GM19452 (cell line): Measurements from ENCODE around the gene AP3S2.
"Not testable (repeated sequence)": the region's sequence is repeated elsewhere in the genome, so short reads cannot be mapped to it uniquely, and the experiment has no call there.

Source experiments
- ATAC-seq: cut with Tn5 transposase; IDR thresholded peaks from one replicate; pipeline ENCODE4 v1.9.1; 2021; ENCODE audit not compliant: unreplicated experiment

Gene AP3S2

DNA sequence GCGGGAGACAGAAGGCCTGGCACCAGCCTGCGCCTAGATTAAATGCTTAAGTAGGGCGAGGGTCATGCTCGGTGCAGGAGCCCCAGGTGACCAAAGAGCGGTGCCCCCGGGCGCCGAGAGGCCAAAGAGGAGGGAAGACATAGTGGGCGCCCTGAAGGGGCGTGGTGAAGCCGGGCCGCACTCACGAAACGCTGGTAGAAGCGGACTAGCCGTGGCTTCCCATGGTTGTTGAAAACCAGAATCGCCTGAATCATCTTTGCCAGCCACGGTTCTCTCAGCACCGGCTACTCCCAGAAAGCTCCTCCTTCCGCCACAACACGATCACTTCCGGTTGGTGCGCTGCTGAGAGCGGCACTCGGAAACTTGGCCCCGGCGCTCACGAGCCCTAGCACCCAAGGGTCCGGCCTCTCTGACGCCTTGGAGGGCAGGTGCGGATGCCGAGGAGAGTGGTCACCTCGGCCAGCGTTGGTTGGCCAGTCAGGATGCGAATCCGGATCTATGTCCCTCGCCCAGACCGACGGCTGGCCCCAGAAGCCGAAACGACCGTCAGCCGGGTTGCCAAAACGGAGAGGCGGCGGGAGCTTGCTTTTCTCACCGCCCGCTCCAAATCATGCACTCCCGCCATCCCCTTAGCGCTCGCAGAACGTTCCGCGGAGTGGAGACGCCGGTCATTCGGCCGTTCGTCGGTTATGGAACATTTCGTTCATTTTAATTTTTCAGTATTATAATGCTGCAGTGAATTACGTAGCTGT, at the start of gene AP3S2:
TSS of gene AP3S2 (minus strand) at position 299 of the 752 bp plus-strand sequence. CDS start at position 254, 45 bp downstream.
- peak; percentile 88 for ATAC-seq

DNA sequence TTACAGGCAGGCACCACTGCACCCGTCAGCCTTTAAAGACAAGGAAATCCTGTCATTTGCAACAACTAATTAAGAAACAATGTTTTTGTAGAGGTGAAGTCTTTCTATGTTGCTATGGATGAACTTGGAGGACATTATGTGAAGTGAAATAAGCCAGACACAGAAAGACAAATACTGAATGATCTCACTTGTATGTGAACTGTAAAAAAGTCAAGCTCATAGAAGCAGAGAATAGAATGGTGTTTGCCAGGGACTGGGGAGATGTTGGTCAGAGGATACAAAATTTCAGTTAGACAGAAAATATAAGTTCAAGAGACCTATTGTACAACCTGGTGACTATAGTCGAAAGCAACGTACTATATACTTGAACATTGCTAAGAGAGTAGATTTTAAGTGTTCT, 46.1 kb upstream of the AP3S2 start:
- no peak for ATAC-seq

GRCh38 chr15:89939377-89939776, 45.6 kb upstream of the AP3S2 start:
- ATAC-seq: not testable (repeated sequence)

- no peak for ATAC-seq
Observed at GRCh38 chr15:89937365-89938350, 43.9 kb upstream of the AP3S2 start.

GRCh38 chr15:89936786-89937265, 43.0 kb upstream of the AP3S2 start:
- ATAC-seq: no peak

DNA sequence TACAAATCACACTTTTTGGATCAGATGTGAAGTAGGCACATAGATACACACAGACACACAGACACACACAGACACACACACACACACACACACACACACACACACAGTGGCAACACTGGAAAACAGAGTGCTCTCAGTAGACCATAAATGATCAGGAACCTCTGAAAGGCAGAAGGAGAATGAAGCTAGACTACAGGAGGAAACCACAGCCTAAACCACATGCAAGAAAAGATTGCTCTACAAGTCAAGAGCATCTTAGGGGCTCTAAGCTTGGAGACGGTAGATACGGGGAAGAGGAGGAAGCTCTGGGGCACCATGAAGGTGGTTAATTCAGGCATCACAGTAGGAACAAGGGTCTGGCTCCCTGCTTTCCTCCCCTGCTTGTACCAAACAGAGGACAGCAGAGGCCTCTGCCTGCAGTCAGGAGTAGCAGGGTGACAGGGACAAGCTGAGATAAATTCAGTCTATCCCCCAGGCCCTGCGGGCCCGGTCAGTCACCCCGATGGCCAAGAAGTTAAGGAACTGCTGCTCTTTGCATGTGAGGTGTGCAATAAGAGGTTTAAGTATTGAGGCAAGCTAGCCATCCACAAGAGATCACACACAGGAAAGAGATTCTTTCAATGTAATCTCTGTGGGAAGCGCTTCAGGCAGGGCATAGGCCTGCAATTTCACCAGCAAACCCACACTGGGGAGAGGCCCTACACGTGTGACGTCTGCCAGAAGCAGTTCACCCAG, 42.4 kb upstream of the AP3S2 start:
- no peak for ATAC-seq

- no peak for ATAC-seq
Observed at GRCh38 chr15:89932880-89933279, 39.1 kb upstream of the AP3S2 start.

DNA sequence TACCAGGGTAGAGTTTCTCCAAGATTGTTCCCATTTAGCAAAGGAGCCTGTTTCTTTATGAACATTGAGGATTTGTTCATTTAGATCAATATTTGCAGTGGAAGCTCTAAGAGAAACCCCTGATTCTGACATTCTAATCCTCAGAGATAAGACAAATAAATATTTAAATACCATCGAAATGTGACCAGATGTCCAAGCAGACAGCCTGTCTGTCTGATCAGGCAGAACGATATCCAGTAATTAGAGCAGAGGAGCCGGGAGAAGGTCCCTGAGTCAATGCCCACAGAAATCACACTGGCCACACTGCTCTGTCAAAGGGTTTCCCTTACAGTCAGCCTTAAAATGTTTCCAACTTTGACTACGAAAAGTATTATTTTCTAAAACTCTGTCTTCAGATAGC, 34.6 kb upstream of the AP3S2 start:
- ATAC-seq: no peak

- no peak for ATAC-seq
Observed at GRCh38 chr15:89926158-89926557, 32.4 kb upstream of the AP3S2 start.

GRCh38 chr15:89917442-89918101, 23.8 kb upstream of the AP3S2 start:
- ATAC-seq: no peak

- no peak for ATAC-seq
Observed at GRCh38 chr15:89916660-89917059, 22.9 kb upstream of the AP3S2 start.

- ATAC-seq: no peak
Observed at GRCh38 chr15:89912674-89913396, 19.0 kb upstream of the AP3S2 start, which contains the start of gene ARPIN. TSS of gene ARPIN (minus strand) at chr15:89912952. CDS start at chr15:89912835, 117 bp downstream.

DNA sequence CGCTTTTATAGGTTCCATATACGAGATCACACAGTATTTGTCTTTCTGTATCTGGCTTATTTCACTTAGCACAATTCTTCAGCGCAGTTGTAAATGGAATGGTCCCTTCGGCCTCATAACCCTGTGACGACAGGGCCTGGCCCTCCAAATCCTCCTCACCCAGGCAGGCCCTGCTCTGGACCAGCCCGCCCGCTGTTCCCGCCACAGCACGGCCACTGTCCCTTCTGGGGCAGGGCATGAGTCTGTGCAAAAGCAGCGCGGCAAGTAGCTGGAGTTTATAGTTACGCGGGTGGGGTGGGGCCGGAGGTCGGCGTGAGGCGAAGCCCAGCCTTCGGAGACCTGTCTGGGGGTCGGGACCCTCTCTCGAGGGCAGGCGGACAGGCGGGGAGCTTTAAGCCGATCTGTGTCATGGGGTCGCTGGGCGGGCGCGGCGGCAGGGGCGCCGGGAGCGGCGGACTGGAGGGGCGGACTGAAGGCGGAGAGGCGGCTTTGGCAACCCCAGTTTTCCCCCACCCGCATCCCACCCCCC, 18.4 kb upstream of the AP3S2 start:
- ATAC-seq: no peak

- no peak for ATAC-seq
Observed at GRCh38 chr15:89910891-89911626, 17.3 kb upstream of the AP3S2 start.

DNA sequence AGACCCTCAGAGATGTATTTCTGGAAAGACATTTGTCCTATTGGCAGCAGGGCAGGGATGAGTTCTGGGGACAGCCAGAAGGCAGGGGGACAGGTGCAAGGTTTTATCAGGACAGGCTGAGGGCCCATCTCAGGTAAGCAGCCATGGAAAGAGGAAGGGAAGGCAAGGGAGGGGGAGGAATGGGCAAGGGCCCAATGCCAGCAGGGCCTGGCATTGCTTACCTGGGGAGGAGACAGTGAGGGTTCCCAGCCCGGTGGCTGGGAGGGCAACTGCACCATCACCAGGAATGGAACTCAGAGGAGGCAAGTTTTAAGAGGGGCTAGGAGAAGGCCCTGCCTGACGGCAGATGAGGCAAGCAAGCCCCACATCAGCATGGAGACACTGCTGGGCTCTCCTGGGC, 15.8 kb upstream of the AP3S2 start:
- ATAC-seq: no peak

GRCh38 chr15:89908226-89908625, 14.4 kb upstream of the AP3S2 start:
- ATAC-seq: no peak

DNA sequence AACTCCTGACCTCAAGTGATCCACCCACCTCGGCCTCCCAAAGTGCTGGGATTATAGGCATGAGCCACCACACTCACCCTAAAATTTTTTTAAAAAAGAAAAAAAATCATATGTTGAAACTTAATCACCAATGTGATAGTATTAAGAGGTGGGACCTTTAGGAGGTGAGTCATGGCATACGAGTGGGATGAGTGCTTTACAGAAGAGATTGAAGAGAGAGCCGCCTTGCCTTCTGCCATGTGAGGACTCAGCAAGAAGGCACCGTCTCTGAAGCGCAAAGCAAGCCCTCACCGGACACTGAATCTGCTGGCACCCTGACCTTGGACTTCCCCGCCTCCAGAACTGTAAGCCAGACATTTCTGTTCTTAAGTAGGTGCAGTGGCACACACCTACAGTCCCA, 13.5 kb upstream of the AP3S2 start:
- no peak for ATAC-seq

- ATAC-seq: no peak
Observed at GRCh38 chr15:89905846-89906378, 12.1 kb upstream of the AP3S2 start.

DNA sequence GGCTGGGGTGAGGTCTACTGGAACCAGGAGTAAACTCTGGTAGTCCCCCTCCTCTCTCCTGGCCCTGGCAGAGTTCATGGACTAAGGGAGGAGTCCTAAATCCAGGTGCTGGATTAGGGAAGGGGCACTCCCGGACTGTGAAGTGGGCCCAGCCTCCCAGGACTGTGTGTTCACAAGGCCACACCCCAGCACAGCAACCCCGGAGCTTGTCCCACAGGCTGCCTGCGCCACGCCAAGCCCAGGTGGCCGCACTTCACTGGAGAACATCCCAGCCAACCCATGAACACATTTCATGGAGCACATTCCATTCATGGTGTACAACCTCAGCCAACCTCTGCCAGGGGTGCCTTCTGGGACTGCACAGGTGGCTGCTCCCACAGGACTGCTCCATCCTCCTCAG, 10.7 kb upstream of the AP3S2 start:
- no peak for ATAC-seq
